Measurements from ENCODE around the gene NIPAL4.
A peak's percentile ranks its signal among the peaks of the same experiment; 100 is the strongest.
"Not testable (repeated sequence)": the region's sequence is repeated elsewhere in the genome, so short reads cannot be mapped to it uniquely, and the experiment has no call there.

The NIPAL4 gene

DNA sequence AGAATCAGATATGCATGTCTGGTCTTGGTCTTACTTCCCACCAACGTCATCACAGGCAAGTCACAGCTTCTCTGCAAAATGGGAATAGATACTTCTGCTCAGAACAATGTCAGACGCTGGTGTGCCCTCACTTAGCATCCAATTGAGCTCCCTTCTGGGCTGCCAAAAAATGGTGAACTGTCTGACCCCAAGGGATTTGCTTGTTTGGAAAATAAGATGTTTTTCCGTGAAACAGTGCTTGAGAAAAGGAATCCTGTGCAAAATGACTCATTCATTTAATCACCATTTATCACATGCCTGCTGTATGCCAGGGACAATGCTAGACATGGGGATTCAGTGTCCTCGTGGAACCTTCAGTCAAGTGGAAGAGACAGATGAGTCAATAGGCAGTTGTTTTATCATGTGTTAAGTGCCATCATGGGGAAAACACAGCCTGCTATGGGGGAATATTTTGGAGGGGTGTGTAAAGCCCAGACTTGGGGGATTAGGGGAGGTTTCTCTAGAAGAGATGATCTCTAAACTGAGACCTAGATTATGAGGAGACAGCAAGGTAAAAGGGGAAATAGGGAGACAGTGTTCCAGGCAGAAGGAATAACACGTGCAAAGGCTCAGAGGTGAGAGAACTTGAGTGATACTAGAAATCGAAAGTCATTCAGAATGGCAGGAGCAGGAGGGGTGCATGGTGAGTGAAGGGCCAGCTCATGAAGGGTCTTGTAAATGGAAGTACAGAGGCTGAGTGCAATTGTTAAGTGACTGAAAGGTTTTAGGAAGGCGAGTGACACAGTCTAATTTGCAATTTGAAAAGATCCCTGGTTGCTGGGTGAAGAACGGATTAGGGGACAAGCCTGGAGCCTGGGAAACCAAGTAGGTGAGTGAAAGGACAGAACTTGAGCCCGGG, 3.9 kb downstream of the NIPAL4 start:
- no peak for DNase-seq

GRCh38 chr5:157464519-157465171, 4.6 kb downstream of the NIPAL4 start:
- DNase-seq = peak; percentile 22 to 60

- DNase-seq = no peak
These were observed 8.4 kb downstream of the NIPAL4 start for GRCh38 chr5:157468293-157468965.

DNA sequence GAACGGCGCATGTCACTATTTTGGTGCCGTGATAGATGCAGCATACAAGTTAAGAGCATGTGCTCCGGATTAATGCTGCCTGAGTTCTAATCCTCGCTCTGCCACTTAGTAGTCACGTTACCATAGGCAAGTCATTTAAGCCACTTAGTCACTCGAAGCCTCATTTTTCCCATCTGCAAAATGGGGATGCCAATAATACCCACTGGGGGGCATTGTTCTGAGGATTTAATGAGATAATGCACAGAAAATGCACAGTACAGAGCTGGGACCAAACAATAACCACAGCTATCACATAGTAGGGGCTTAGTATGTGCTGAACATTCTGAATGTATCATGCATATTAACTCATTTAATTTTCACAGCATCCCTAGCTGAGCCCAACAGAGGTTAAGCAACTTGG, 9.1 kb downstream of the NIPAL4 start:
- DNase-seq = no peak

DNA sequence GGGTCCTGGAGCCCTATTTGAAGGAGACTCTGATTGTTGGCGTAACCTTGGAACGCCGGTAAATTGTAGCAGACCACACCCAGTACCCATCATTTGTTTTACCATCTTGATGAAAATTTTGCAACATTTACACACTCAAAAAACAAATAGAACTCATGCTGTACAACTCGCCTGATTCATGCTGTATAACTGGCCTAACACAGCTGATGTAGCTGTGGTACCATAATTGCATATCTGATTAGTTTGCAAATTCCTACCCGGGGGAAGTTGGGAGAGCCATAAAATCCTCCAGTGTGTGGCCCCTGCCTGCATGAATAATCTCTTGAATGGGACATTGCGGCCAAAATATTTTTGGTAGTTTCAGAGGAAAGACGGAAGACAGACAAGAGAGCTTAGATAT, 9.7 kb downstream of the NIPAL4 start:
- no peak for DNase-seq

DNA sequence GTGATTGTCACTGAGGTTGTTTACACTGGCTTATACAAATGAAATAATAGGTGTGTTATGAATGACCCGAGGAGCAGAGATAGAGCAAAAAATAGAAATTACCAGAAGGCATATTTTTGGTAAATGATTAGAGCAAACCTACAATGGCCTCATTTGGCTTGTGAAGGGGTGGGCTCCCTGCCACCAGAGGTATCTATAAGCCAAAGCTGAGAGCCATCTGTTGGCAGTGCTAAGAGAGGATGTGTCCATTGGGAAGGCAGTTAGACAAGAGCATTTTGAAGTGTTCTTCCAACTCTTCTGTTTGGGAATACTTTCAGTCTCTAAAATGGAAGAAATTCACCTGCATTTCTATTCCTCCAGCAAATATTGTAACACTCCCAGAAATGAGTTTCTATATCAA, 10.6 kb downstream of the NIPAL4 start:
- no peak for DNase-seq

DNA sequence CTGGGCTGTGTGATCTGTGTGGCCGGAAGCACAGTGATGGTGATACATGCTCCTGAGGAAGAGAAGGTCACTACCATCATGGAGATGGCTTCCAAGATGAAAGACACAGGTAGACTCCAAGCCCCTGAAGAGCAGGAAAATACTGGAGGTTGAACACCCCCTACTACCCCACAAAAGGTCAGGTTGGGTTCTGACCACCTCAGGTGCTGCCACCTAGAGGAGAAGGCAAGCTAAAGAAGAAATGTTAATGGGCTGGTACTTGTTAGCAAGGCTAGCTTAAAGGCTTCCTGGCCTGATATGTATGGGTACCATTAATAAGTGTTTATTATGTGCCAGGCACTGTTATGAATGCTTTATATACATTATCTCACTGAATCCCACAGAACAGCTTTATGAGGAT, 11.7 kb downstream of the NIPAL4 start:
- no peak for DNase-seq

GRCh38 chr5:157473383-157474320, 13.6 kb downstream of the NIPAL4 start:
- DNase-seq = peak in 1 of 2 donors; percentile 24

- DNase-seq = no peak
These were observed 15.4 kb downstream of the NIPAL4 start for GRCh38 chr5:157475432-157475831.

DNA sequence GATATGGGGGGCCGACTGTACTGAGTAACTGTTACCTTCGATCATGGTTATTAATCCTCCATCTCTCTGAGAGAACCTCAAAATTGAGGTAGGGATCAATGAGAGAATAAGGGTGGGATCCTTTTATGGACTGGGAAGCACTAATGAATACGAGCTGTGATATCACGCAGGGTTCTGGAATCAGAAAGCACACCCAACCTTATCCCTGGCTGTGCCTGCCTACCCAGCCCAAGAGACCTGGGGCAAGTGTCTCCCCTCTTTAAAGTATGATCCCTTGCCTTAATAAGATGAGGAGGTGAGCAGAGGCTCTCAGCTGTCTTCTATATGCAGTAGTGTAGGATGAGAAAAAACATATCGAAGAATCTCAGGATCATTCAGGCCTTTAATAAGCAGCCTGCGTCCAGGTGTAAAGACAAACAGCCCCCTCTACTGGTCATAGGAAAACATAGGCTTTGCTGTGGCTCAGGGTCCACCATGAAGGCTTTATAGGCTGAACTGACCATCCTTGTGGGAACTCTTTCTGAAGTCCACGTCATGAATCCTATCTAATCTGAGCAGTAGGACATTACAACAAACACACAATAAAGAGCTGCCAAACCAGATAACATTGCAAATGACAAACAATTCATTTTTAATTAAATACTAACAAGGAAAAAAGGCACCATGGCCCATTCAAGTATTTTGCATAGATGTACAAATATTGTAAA, 16.8 kb downstream of the NIPAL4 start:
- peak in 1 of 2 donors; percentile 52 for DNase-seq

DNA sequence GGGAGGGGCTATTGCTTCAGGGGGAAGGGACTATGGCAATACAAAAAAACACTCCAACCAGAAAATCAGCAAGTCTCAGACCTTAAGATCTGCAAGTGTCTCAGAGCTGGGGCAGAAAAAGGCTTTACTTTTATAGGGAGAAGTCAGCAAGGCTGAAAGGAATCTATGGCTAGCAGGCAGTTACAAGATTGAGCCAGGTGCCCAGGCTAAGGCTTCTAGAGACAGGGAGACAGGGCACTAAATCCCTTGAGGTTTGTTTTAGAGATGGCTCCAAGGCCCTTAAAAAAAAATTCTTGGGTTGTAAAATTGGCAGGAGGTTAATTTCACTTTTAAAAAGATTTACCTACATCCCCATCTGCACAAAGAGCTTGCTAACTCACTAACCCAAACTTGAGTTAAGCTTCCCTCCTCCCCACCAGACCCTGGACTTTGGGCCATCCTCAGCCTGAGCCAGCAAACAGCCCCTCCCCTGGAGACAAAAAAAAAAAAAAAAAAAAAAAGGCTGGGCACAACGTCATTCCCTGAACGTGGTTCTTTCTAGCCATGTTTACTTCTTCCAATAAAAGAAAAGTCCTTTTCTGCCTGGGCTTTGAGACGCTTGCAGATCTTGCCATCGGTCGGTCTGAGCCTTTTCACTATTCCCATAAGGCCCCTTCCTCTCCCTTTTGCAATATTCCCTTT, 17.9 kb downstream of the NIPAL4 start:
- DNase-seq = no peak

- no peak for DNase-seq
These were observed 18.7 kb downstream of the NIPAL4 start for GRCh38 chr5:157478726-157479125.

DNA sequence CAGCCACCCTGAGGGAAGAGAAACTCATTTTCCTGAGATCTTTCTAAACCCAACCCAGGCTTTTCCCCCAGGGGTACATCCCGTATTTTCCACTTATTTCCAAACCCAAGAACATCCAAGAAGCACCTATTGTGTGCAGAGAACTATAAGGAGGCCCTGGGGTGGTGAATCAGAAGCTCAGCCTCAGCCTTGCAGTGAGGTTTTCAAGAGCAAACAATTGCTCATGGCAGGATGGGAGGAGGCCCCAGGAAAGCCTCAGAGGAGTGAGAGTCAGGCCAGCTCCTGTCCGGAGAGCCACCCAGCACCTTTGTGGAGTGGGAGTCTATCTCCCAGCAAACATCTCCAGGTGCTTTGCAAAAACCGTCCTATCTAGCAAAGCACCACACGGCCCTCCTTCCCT, 19.2 kb downstream of the NIPAL4 start:
- DNase-seq = no peak

DNA sequence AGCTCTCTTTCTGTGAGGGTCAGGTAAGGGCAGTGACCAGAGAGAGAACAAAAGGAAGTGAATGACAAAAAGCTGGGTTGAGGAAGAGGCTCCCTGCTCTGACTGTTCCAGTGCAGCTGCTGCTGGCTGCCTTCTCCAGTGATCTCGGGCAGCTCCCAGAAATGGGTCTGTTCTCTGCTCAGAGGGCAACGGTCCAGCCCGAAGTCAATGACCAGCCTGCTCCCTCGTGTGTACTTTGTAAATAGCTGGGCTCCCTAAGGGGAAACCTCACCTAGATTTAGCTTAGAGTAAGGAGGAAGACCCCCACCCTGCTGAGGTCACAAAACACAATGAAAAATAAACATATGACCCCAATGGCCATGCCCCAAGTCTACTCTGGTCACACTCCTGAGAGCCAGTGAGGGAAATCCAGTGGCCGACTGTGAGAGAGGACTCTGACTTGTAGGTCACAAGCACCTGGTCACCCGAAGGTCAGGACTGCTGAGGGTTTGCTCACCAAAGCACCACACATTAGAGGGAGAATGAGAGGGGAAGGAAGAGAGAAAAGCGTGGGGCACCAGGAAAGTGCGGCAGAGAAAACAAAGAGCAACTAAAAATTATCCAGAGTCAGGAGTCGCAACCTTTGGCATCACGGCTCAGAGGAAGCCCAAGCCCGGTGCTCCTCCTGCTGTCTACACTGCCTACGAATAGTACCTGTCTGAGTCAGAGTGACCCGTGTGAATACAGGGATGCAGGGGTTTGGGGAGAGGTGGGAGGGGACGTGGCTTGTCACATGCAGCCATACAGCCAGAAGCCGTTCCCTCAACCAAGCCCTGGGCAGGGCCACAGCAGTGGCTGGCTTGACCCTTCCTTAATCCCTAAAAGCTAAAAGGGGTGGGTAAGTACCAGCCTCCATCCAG, 19.8 kb downstream of the NIPAL4 start:
- no peak for DNase-seq

GRCh38 chr5:157481265-157481664, 21.3 kb downstream of the NIPAL4 start:
- peak in 1 of 2 donors; percentile 59 for DNase-seq

DNA sequence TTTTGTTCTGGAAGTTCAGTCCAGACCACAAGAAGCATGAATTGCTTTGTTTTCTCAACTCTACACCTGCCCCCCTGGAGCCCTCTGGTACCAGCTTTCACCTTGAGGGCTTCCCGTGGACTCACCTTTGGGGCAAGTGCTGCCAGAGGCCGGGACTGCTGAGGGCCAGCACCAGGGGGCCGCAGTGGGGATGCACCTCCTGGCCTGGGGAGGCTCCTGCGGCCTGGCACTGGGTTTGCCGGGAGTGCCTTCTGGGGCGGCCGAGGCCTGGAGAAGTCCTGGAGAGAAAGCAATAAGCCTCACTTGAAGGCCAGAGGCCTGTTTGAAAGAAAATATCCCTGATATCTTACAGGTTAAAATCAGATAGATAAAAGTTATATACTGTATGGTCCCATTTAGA, 21.7 kb downstream of the NIPAL4 start:
- no peak for DNase-seq

GRCh38 chr5:157482702-157483101, 22.7 kb downstream of the NIPAL4 start:
- DNase-seq = not testable (repeated sequence)

- DNase-seq = peak in 1 of 2 donors; percentile 29
These were observed 24.8 kb downstream of the NIPAL4 start for GRCh38 chr5:157484768-157485167.

DNA sequence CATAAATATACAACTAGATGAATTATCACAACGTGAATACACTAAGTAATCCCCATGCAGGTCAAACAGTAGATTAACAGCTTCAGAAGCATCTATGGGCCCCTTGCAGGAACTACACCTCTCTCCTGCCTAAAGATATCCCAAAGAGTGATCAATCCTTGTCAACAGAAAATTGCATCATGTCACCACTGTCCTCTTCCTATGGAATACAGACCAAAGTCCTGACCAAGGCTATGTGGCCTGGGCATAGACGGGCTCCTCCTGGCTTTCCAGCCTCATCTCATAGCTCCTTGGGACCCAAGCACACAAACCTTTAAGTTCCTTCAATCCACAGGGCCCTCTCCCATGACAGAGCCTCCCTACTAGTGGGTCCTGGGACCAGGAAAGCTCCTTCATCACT, 25.3 kb downstream of the NIPAL4 start:
- no peak for DNase-seq

GRCh38 chr5:157485811-157486210, 25.8 kb downstream of the NIPAL4 start:
- DNase-seq = peak in 1 of 2 donors; percentile 21

Data from CD4-positive, alpha-beta T cell treated with Interleukin-4 for 1 hour (primary cell).